B cell (primary cell): ENCODE data around the gene REPS2. TPM values are rescaled to one million over a fixed set of nuclear protein-coding genes. Genes with fewer than 3 reads are reported as not detected.

Experiments
- ATAC-seq: fragments of 200-7000 bp; cut with Tn5 transposase; one replicate; pipeline ENCODE4 v1.10.0; 2021; ENCODE audit warnings: low read depth, mild to moderate bottlenecking, moderate number of reproducible peaks, moderate library complexity
- CTCF ChIA-PET: fragments of 350-600 bp; sonication (Branson Sonifier 250); formaldehyde crosslinking; loops from one replicate; lab custom pipeline; 2021; ENCODE audit warnings: antibody characterized with exemption, inconsistent platforms; lab: Charles Lee
- POLR2A ChIA-PET: fragments of 350-600 bp; sonication (Branson Sonifier 250); formaldehyde crosslinking; loops from one replicate; lab custom pipeline; 2021; ENCODE audit warnings: antibody characterized with exemption; lab: Charles Lee
- DNase-seq: peaks from one replicate; pipeline ENCODE4 v3.0.0; 2013
- H2AFZ ChIP-seq: 2 replicates; pipeline ENCODE4 v1.6.1; 2012; ENCODE audit warnings: mild to moderate bottlenecking, low read depth, low read length; ENCODE audit not compliant: insufficient read depth, poor library complexity, severe bottlenecking
- H3K27ac ChIP-seq, 2 donors: 1 replicate in 1 of 2; 2 replicates in 1 of 2; pipeline ENCODE4 v1.5.1; 2012 to 2013; ENCODE audit warnings: low read length in 2 of 2, mild to moderate bottlenecking in 2 of 2, moderate library complexity in 1 of 2
- H3K27me3 ChIP-seq, 4 experiments: fragments of 200-600 bp in 1 of 4; sonication (generic) in 1 of 4; replicated peaks in 1 of 4; 1 replicate in 2 of 4; 2 replicates in 2 of 4; pipeline versions ENCODE4 v1.6.1 to v1.7.0; 2013 to 2016; ENCODE audit warnings: low read length in 3 of 4, mild to moderate bottlenecking in 2 of 4, mixed read lengths in 1 of 4, moderate library complexity in 1 of 4; ENCODE audit not compliant: insufficient read depth in 4 of 4, control insufficient read depth in 3 of 4; ENCODE audit errors: control extremely low read depth in 1 of 4
- H3K36me3 ChIP-seq, 2 experiments: replicated peaks in 1 of 2; 1 replicate in 1 of 2; 2 replicates in 1 of 2; pipeline versions ENCODE4 v1.6.1 to v1.7.1; 2013; ENCODE audit warnings: low read length in 1 of 2; ENCODE audit not compliant: insufficient read depth in 2 of 2, control insufficient read depth in 1 of 2; ENCODE audit errors: control extremely low read depth in 1 of 2, extremely low read depth in 1 of 2
- H3K4me1 ChIP-seq, 2 donors: fragments of 200-600 bp in 1 of 2; sonication (generic) in 1 of 2; 1 replicate in 1 of 2; 2 replicates in 1 of 2; pipeline versions ENCODE4 v1.5.1 to v1.6.1; 2013 to 2017; ENCODE audit warnings: low read length in 2 of 2; ENCODE audit not compliant: control insufficient read depth in 2 of 2, insufficient read depth in 2 of 2
- H3K4me2 ChIP-seq: replicated peaks from 2 replicates; pipeline ENCODE3; 2012; ENCODE audit warnings: mild to moderate bottlenecking, low read depth, low read length; ENCODE audit not compliant: poor library complexity, severe bottlenecking
- H3K4me3 ChIP-seq, 5 experiments: fragments of 200-600 bp in 1 of 5; sonication (generic) in 1 of 5; 1 replicate in 3 of 5; 2 replicates in 2 of 5; pipeline versions ENCODE4 v1.5.1 to v1.7.0; 2011 to 2016; ENCODE audit warnings: low read length in 4 of 5, mild to moderate bottlenecking in 4 of 5, low read depth in 2 of 5, control low read depth in 1 of 5, moderate library complexity in 1 of 5; ENCODE audit not compliant: insufficient read depth in 1 of 5; ENCODE audit errors: control extremely low read depth in 1 of 5, extremely low read depth in 1 of 5
- H3K79me2 ChIP-seq: fragments of 200-600 bp; sonication (generic); one replicate; pipeline ENCODE4 v1.6.0; 2016; ENCODE audit warnings: low read length; ENCODE audit not compliant: control insufficient read depth, insufficient read depth
- H3K9ac ChIP-seq: fragments of 200-600 bp; sonication (generic); 2 replicates; pipeline ENCODE4 v1.6.1; 2017; ENCODE audit warnings: mild to moderate bottlenecking, low read length, moderate library complexity
- H3K9me3 ChIP-seq, 3 donors: one replicate each; pipeline versions ENCODE4 v1.6.1 to v1.7.1; 2013; ENCODE audit warnings: low read length in 2 of 3; ENCODE audit not compliant: control insufficient read depth in 2 of 3, insufficient read depth in 1 of 3; ENCODE audit errors: control extremely low read depth in 1 of 3
- H4K20me1 ChIP-seq: 2 replicates; pipeline ENCODE4 v1.6.0; 2012; ENCODE audit warnings: mild to moderate bottlenecking, low read length; ENCODE audit not compliant: insufficient read depth, control insufficient read depth, poor library complexity, severe bottlenecking
- H3K27ac Mint-ChIP-seq: one replicate; pipeline ENCODE4 v1.8.0; 2021; ENCODE audit warnings: mixed read lengths
- H3K27me3 Mint-ChIP-seq: one replicate; pipeline ENCODE4 v1.8.0; 2021; ENCODE audit warnings: mixed read lengths
- H3K4me1 Mint-ChIP-seq: one replicate; pipeline ENCODE4 v1.8.0; 2021; ENCODE audit warnings: mixed read lengths
- H3K4me3 Mint-ChIP-seq: one replicate; pipeline ENCODE4 v1.8.0; 2021; ENCODE audit warnings: mixed read lengths
- H3K9me3 Mint-ChIP-seq: one replicate; pipeline ENCODE4 v1.8.0; 2022; ENCODE audit warnings: mixed read lengths; ENCODE audit not compliant: insufficient read depth
- CTCF ChIP-seq: fragments of 200-600 bp; IDR thresholded peaks from one replicate; pipeline ENCODE4 v1.8.0; 2022; ENCODE audit warnings: antibody characterized with exemption, mild to moderate bottlenecking
- EZH2 ChIP-seq: IDR thresholded peaks from 2 replicates; pipeline ENCODE4 v1.6.1; 2012; ENCODE audit warnings: borderline replicate concordance, low read depth, mild to moderate bottlenecking, moderate library complexity, low read length; ENCODE audit not compliant: insufficient read depth, poor library complexity, severe bottlenecking
- WGBS: methylation state at CpG from one replicate; pipeline ENCODE4 v1.1.5; 2013; ENCODE audit warnings: missing lambda C conversion rate; ENCODE audit not compliant: insufficient coverage; 5-methylcytosine and 5-hydroxymethylcytosine counted together
- intact Hi-C: fragments of 100-400 bp; cut with micrococcal nuclease; formaldehyde crosslinking; loops from one replicate; pipeline ENCODE4 v1.10.0; 2022
- polyA plus RNA-seq: library from polyadenylated mRNA; depleted of rRNA; stranded (reverse); fragments of >200 nt; gene quantifications from 2 replicates; pipeline ENCODE4 v1.2.3, GENCODE V29; 2012
- total RNA-seq, 2 donors: library from RNA; stranded (reverse); fragments of 120-200 nt in 1 of 2; gene quantifications; 1 replicate in 1 of 2; 2 replicates in 1 of 2; pipeline versions ENCODE4 v1.2.3 to v1.2.4, GENCODE V29; 2013 to 2022

Gene REPS2
- total and polyA plus RNA-seq, 2 donors (not counting 1 experiment from before 2014, with no cell fraction given) = 1.1 to 4.9 TPM

DNA sequence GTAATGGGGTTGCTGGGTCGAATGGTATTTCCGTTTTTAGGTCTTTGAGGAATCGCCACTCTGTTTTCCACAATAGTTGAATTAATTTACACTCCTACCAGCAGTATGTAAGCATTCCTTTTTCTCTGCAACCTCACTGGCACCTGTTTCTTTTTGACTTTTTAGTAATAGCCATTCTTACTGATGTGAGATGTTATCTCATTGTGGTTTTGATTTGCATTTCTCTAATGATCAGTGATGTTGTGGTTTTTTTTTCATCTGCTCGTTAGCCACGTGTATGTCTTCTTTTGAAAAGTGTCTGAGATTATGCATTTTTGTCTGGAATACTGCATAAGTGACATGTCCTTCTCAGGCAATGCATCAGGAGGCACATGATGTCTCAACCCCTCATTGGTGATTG lies 28.8 kb downstream of the REPS2 start:
- TF ChIP-seq EZH2 (no peak), CTCF (no peak)
- H3K4me2 ChIP-seq = no peak overlapping the region
- no peaks in the 10 kb centered on the region for H4K20me1 ChIP-seq
- no peak overlapping the region for H3K27ac ChIP-seq
- Mint-ChIP-seq H3K27ac (no peak overlapping the region), H3K4me3 (no peak overlapping the region), H3K4me1 (peaks cover 25% of the 10 kb centered on the region), H3K27me3 (no peaks in the 10 kb centered on the region), H3K9me3 (no peaks in the 10 kb centered on the region)
- DNase-seq = no peak
- POLR2A ChIA-PET = no interaction called here
- no peaks in the 10 kb centered on the region for H3K4me1 ChIP-seq
- no peaks in the 10 kb centered on the region for H3K27me3 ChIP-seq
- CTCF ChIA-PET = no interaction called here
- 0% methylated on average over 2 of the region's 5 CpGs for WGBS
- no peaks in the 10 kb centered on the region for H3K79me2 ChIP-seq
- H3K36me3 ChIP-seq = no peaks in the 10 kb centered on the region
- H3K4me3 ChIP-seq = no peak overlapping the region
- intact Hi-C loops = no loop called here
- H3K9ac ChIP-seq = no peak overlapping the region
- no peaks in the 10 kb centered on the region for H3K9me3 ChIP-seq
- no peak for ATAC-seq
- no peak overlapping the region for H2AFZ ChIP-seq

DNA sequence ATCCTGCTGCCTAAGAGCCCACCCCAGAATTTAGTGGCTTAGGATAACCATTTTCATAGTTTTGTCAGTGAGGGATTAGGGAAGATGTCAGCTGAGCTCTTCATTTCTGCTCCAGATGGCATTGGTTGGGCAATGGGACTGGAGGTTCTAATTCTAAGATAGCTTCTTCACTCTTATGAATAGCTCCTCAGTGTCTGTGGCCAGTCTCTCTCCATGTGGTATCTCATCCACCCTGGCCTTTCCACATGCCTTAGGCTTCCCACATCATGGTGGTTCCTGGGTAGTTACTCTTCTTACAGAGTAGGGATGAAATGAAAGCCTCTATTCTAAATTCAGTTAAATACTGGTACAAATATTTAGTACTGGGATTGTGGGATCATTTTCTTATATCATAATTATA lies 31.3 kb downstream of the REPS2 start:
- H3K4me2 ChIP-seq = no peak overlapping the region
- Mint-ChIP-seq H3K9me3 (no peaks in the 10 kb centered on the region), H3K27ac (no peak overlapping the region), H3K27me3 (no peaks in the 10 kb centered on the region), H3K4me3 (no peak overlapping the region), H3K4me1 (peaks cover 9% of the 10 kb centered on the region)
- no peaks in the 10 kb centered on the region for H3K79me2 ChIP-seq
- no peaks in the 10 kb centered on the region for H3K9me3 ChIP-seq
- no peak overlapping the region for H3K9ac ChIP-seq
- DNase-seq = no peak
- H3K27ac ChIP-seq = no peak overlapping the region
- no peaks in the 10 kb centered on the region for H3K4me1 ChIP-seq
- no peak overlapping the region for H2AFZ ChIP-seq
- ChIA-PET CTCF (no interaction called here), POLR2A (no interaction called here)
- no peak overlapping the region for H3K4me3 ChIP-seq
- TF ChIP-seq CTCF (no peak), EZH2 (no peak)
- no peaks in the 10 kb centered on the region for H4K20me1 ChIP-seq
- ATAC-seq = no peak
- no peaks in the 10 kb centered on the region for H3K27me3 ChIP-seq
- H3K36me3 ChIP-seq = no peaks in the 10 kb centered on the region
- intact Hi-C loops = no loop called here
